Motor neuron (in vitro differentiated cells): ENCODE measurements around the gene ZKSCAN7. TPM values are rescaled to one million over a fixed set of nuclear protein-coding genes. Genes with fewer than 3 reads are reported as not detected.
"Not testable (repeated sequence)": the region's sequence is repeated elsewhere in the genome, so short reads cannot be mapped to it uniquely, and the experiment has no call there.

ENCODE experiments used
- ATAC-seq, 8 experiments: fragments of 200-7000 bp; cut with Tn5 transposase; replicated peaks in 6 of 8; 2 replicates each; pipeline ENCODE4 v1.8.0; 2021; ENCODE audit warnings: mild to moderate bottlenecking in 8 of 8, moderate library complexity in 8 of 8
- H3K27ac ChIP-seq, 2 donors: fragments of 250-450 bp; sonication (Bioruptor Pico); 2 replicates each; pipeline ENCODE4 v1.9.0; 2021; ENCODE audit warnings: antibody characterized with exemption in 2 of 2, mild to moderate bottlenecking in 2 of 2, moderate library complexity in 1 of 2
- H3K4me1 ChIP-seq, 2 donors: fragments of 250-450 bp; sonication (Bioruptor Pico); replicated peaks in 1 of 2; 2 replicates each; pipeline ENCODE4 v1.6.1; 2021; ENCODE audit warnings: antibody characterized with exemption in 2 of 2, mild to moderate bottlenecking in 2 of 2, moderate library complexity in 1 of 2
- H3K4me3 ChIP-seq, 5 donors: fragments of 250-450 bp; sonication (Bioruptor Pico); 2 replicates each; pipeline ENCODE4 v1.9.0; 2021; ENCODE audit warnings: antibody characterized with exemption in 5 of 5, mild to moderate bottlenecking in 5 of 5, moderate library complexity in 4 of 5
- WGBS, 10 experiments: fragments of 450-650 bp; shearing (Covaris generic); methylation state at CpG; one replicate each; pipeline ENCODE4 v1.0.0; 2022; 5-methylcytosine and 5-hydroxymethylcytosine counted together
- in situ Hi-C, 9 experiments: fragments of 400-800 bp; cut with MboI; loops; one replicate each; pipeline ENCODE4 v1.15.0; 2021; ENCODE audit warnings: low sequenced_read_pairs in 9 of 9, low pct_unique_long_range_greater_than_20kb in 2 of 9; ENCODE audit not compliant: unreplicated experiment in 9 of 9
- total RNA-seq, 8 experiments: library from RNA; unstranded; fragments of 300-600 nt; gene quantifications; 2 replicates each; pipeline versions ENCODE4 v1.2.3 to v1.2.4, GENCODE V29; 2022

ZKSCAN7 gene
- total RNA-seq, 8 experiments from 2014 or later: 5.8 to 21.0 (median 13.1) TPM

- 0 to 79% (median 23%) methylated on average over 1 to 2 of the region's 2 CpGs for WGBS, 10 experiments
- in situ Hi-C loops: loop anchor here in 2 of 9 experiments (25.0 kb wide), 1 partner anchor 381 kb away; no protein-coding TSS in a partner anchor
- H3K27ac ChIP-seq: no peak overlapping the region
- ATAC-seq: no peak
- H3K4me3 ChIP-seq: no peak overlapping the region
- H3K4me1 ChIP-seq: peaks cover 10 to 19% of the 10 kb centered on the region in 2 donors
Observed at GRCh38 chr3:44530911-44531310, 24.1 kb upstream of the ZKSCAN7 start.

- H3K4me3 ChIP-seq: not testable (repeated sequence)
- peaks cover 10 to 19% of the 10 kb centered on the region in 2 donors for H3K4me1 ChIP-seq
- WGBS, 10 experiments: 0 to 50% (median 24%) methylated on average over 1 to 4 of the region's 4 CpGs; no CpG with 5 or more reads in 3 of the 10 experiments
- in situ Hi-C loops: loop anchor here in 2 of 9 experiments (25.0 kb wide), 1 partner anchor 378 kb away; no protein-coding TSS in a partner anchor
- peak in 6 of 8 experiments; percentile 32 to 97 (median 95) for ATAC-seq
- H3K27ac ChIP-seq: peak overlapping the region; percentile 23 to 61
Observed at GRCh38 chr3:44534659-44535058, 20.3 kb upstream of the ZKSCAN7 start.

DNA sequence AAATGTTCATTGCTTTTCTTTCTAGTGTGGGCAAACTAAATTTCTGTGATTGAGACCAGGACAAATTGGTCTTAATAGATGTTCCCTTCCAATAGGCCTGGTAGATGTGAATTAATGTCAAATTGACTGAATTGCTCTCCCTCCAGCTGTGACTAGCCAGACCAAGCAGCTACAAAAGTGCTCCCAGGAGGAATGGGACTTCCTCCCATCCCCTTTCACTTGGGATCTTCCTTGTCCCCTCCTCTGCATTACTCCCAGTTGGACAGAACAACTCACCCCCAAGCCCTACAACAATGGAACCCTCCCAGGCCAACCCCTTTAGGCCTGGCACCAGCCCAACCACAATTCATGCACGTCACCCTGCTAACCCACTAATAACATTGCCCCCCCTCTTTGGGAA lies 19.6 kb upstream of the ZKSCAN7 start:
- in situ Hi-C loops: loop anchor here in 2 of 9 experiments (25.0 kb wide), 1 partner anchor 377 kb away; no protein-coding TSS in a partner anchor
- WGBS, 10 experiments: 0 to 60% (median 0%) methylated on average over 1 of the region's 1 CpG; no CpG with 5 or more reads in 7 of the 10 experiments
- peak overlapping the region; percentile 23 to 61 for H3K27ac ChIP-seq

GRCh38 chr3:44544811-44545210 lies 10.2 kb upstream of the ZKSCAN7 start:
- 0 to 60% (median 22%) methylated on average over 1 of the region's 1 CpG; no CpG with 5 or more reads in 3 of the 10 experiments for WGBS, 10 experiments
- not testable (repeated sequence) for ATAC-seq, H3K4me3 ChIP-seq, H3K4me1 ChIP-seq, H3K27ac ChIP-seq
- in situ Hi-C loops: loop anchor here in 2 of 9 experiments (25.0 kb wide), 1 partner anchor 367 kb away; no protein-coding TSS in a partner anchor

More for the DNA sequence above, 19.6 kb upstream of the ZKSCAN7 start:
- Histone ChIP-seq H3K4me3 (no peak overlapping the region), H3K4me1 (peaks cover 10 to 19% of the 10 kb centered on the region in 2 donors)
- ATAC-seq: peak in 4 of 8 experiments; percentile 19 to 58 (median 52)

- in situ Hi-C loops: no loop called here
- ATAC-seq: peak in 2 of 8 experiments; percentile 4 to 9
- WGBS, 10 experiments: 0 to 100% (median 0%) methylated on average over 1 to 5 of the region's 5 CpGs; no CpG with 5 or more reads in 1 of the 10 experiments
- H3K27ac ChIP-seq: peak overlapping the region in 1 of 2 donors; percentile 84
- H3K4me1 ChIP-seq: peaks cover 4 to 18% of the 10 kb centered on the region in 2 donors
- H3K4me3 ChIP-seq: peak overlapping the region; percentile 43 to 78 (median 51)
Observed at GRCh38 chr3:44555723-44556122, 730 bp downstream of the ZKSCAN7 start.

DNA sequence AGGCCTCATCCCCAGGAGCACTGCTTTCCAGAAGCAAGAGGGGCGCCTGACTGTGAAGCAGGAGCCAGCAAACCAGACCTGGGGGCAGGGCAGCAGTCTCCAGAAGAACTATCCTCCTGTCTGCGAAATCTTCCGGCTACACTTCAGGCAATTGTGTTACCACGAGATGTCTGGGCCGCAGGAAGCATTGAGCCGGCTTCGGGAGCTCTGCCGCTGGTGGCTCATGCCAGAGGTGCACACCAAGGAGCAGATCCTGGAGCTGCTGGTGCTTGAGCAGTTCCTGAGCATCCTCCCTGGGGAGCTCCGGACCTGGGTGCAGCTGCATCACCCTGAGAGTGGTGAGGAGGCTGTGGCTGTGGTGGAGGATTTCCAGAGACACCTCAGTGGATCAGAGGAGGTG lies 2.1 kb downstream of the ZKSCAN7 start:
- Histone ChIP-seq H3K4me3 (no peak overlapping the region), H3K4me1 (peaks cover 4 to 18% of the 10 kb centered on the region in 2 donors), H3K27ac (no peak overlapping the region)
- 88 to 100% (median 100%) methylated on average over 1 to 7 of the region's 9 CpGs; no CpG with 5 or more reads in 5 of the 10 experiments for WGBS, 10 experiments
- no peak for ATAC-seq
- in situ Hi-C loops: no loop called here

GRCh38 chr3:44561076-44561475 lies 6.1 kb downstream of the ZKSCAN7 start:
- in situ Hi-C loops: no loop called here

DNA sequence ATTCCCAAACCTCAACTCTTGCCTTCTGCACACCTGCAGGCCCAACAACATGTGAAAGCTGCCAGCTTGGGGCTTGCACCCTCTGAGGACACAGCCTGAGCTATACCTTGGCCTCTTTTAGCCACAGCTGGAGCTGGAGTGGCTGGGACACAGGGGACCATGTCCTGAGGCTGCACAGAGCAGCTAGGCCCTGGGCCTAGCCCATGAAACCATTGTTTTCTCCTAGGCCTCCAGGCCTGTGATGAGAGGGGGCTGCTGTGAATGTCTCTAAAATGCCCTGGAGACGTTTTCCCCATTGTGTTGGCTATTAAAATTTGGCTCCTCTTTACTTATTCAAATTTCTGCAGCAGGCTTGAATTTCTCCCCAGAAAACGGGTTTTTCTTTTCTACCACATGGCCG lies 7.2 kb downstream of the ZKSCAN7 start:
- H3K4me1 ChIP-seq: no peaks in the 10 kb centered on the region
- H3K27ac ChIP-seq: no peak overlapping the region
- no peak for ATAC-seq
- 50 to 100% (median 74%) methylated on average over 1 to 3 of the region's 3 CpGs; no CpG with 5 or more reads in 1 of the 10 experiments for whole genome bisulfite sequencing, 10 experiments
- in situ Hi-C loops: no loop called here
- H3K4me3 ChIP-seq: no peak overlapping the region

More at GRCh38 chr3:44561076-44561475, 6.1 kb downstream of the ZKSCAN7 start:
- H3K4me1 ChIP-seq: peaks cover under 1 to 10% of the 10 kb centered on the region in 2 donors
- ATAC-seq: no peak
- H3K27ac ChIP-seq: no peak overlapping the region
- no peak overlapping the region for H3K4me3 ChIP-seq
- 56 to 100% (median 85%) methylated on average over 1 of the region's 1 CpG; no CpG with 5 or more reads in 4 of the 10 experiments for WGBS, 10 experiments

DNA sequence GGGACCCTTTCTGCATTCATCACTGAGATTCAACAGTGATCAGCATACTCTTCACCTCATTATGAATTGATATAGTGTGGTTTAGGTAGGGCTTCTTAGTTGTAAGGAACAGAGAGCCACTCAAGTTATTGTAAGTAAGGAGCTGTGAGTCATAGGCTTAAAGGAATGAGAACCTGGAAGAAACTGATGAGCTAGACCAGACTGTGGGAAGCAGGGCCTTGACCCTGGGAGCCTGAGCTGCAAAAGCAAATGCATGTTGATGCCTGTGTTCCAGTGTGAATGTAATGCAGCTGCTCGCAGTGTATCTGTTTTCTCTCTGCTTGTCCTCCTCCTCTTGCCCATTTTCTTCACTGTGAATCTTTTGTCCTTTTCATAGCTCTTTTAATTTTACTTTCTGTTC lies 13.6 kb downstream of the ZKSCAN7 start:
- WGBS, 10 experiments: 20 to 100% (median 90%) methylated on average over 1 of the region's 1 CpG; no CpG with 5 or more reads in 3 of the 10 experiments
- no peaks in the 10 kb centered on the region for H3K4me1 ChIP-seq
- H3K27ac ChIP-seq: no peak overlapping the region
- in situ Hi-C loops: no loop called here
- no peak overlapping the region for H3K4me3 ChIP-seq
- no peak for ATAC-seq

- ATAC-seq: no peak
- Histone ChIP-seq H3K4me1 (no peaks in the 10 kb centered on the region), H3K4me3 (no peak overlapping the region), H3K27ac (no peak overlapping the region)
- WGBS, 10 experiments: 76 to 100% (median 92%) methylated on average over 1 to 4 of the region's 4 CpGs
- in situ Hi-C loops: no loop called here
Observed at GRCh38 chr3:44571024-44571423, 16.0 kb downstream of the ZKSCAN7 start.

- Histone ChIP-seq H3K27ac (no peak overlapping the region), H3K4me1 (no peaks in the 10 kb centered on the region), H3K4me3 (no peak overlapping the region)
- no peak for ATAC-seq
- in situ Hi-C loops: no loop called here
Observed at GRCh38 chr3:44576613-44577012, 21.6 kb downstream of the ZKSCAN7 start.

DNA sequence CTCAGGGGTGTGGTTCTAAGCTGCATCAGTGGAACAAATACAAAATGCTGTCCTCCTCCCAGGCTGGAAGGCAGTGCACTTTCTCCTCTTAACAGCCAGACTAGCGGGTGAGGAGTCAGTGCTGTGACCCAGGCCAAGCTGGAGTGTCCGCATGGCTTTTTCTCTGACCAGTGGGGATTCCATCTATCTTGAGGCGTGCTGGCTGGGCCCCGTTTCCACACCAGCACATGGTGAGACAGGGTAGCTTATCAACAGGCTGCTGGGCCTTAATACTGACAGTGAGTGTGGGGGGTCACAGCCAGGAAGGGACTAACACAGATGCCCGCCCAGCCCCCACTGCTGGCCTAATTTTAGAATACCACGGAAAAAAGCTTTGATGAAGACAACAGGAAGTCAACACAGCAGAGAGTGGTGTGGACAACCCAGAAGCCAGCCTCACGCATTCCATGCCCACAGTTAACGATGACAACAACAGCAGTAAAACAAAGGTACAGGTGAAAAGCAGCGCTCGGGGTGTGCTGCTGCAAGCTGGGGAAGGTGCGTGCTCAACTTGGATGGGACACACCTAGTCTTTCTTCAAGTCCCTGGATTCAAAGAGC lies 22.5 kb downstream of the ZKSCAN7 start:
- H3K4me3 ChIP-seq, H3K27ac ChIP-seq, ATAC-seq, in situ Hi-C loops, H3K4me1 ChIP-seq: not testable (repeated sequence)
- 80 to 100% (median 100%) methylated on average over 1 to 3 of the region's 11 CpGs; no CpG with 5 or more reads in 5 of the 10 experiments for WGBS, 10 experiments

DNA sequence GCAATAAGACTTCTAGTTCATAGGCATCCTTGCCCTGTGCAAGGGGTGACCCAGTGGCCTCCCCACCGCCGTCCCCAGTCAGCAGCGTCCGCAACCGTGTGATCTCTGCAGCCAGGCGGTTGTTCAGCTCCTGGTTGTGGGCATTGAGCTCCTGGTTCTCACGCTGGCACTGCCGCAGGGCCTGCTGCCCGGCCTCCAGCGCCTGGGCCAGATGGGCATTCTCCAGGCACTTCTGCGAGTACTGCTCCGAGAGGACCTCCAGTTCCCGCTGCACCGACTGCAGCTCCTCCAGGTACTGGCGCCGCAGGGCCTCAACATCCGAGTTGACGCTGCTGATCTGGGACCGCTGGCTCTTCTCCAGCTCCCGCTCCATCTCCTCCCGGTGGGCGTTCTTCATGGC lies 23.3 kb downstream of the ZKSCAN7 start:
- H3K4me1 ChIP-seq, in situ Hi-C loops, H3K27ac ChIP-seq, H3K4me3 ChIP-seq, ATAC-seq: not testable (repeated sequence)
- WGBS, 10 experiments: 90% methylated on average over 2 of the region's 22 CpGs; no CpG with 5 or more reads in 9 of the 10 experiments
